H1 (cell line): ENCODE data around the gene GHRHR. TPM values are rescaled to one million over a fixed set of nuclear protein-coding genes. Genes with fewer than 3 reads are reported as not detected.

ENCODE experiments used
- CTCF ChIA-PET: fragments of 300-600 bp; sonication (Branson Sonifier 250); formaldehyde crosslinking; loops from one replicate; lab custom pipeline; 2021; ENCODE audit not compliant: partially characterized antibody; lab: Charles Lee
- POLR2A ChIA-PET: fragments of 300-600 bp; sonication (Branson Sonifier 250); formaldehyde crosslinking; loops from one replicate; lab custom pipeline; 2021; ENCODE audit warnings: inconsistent platforms; ENCODE audit not compliant: partially characterized antibody; lab: Charles Lee
- DNase-seq, 2 experiments: peaks; one replicate each; pipeline versions ENCODE4 v3.0.0 to v3.0.0-alpha.2; 2010 to 2022; ENCODE audit warnings: low spot score in 2 of 2, low read depth in 1 of 2, mixed read lengths in 1 of 2
- FAIRE-seq: peaks from 2 replicates; lab custom pipeline; 2011; peaks lifted over from hg19 to GRCh38; lab: Jason Lieb, UNC
- H2AFZ ChIP-seq: 2 replicates; pipeline ENCODE4 v1.8.1; 2012; ENCODE audit warnings: low read length, inconsistent platforms
- H2AK5ac ChIP-seq: 2 replicates; pipeline ENCODE4 v1.6.1; 2013; ENCODE audit warnings: low read depth, low read length
- H2BK120ac ChIP-seq: replicated peaks from 2 replicates; pipeline ENCODE3; 2013; ENCODE audit warnings: low read depth, low read length, inconsistent platforms
- H2BK12ac ChIP-seq: 2 replicates; pipeline ENCODE4 v1.6.1; 2013; ENCODE audit warnings: low read depth, low read length
- H2BK15ac ChIP-seq: 2 replicates; pipeline ENCODE4 v1.6.1; 2013; ENCODE audit warnings: low read length
- H2BK20ac ChIP-seq: 2 replicates; pipeline ENCODE4 v1.6.1; 2013; ENCODE audit warnings: low read length
- H2BK5ac ChIP-seq: 2 replicates; pipeline ENCODE4 v1.6.1; 2013; ENCODE audit warnings: low read depth, low read length
- H3K14ac ChIP-seq: 2 replicates; pipeline ENCODE4 v1.6.1; 2013; ENCODE audit warnings: inconsistent platforms; ENCODE audit not compliant: insufficient read length
- H3K18ac ChIP-seq: 2 replicates; pipeline ENCODE4 v1.6.1; 2013; ENCODE audit warnings: low read length; ENCODE audit errors: extremely low read depth
- H3K23ac ChIP-seq: 2 replicates; pipeline ENCODE4 v1.6.1; 2013; ENCODE audit warnings: inconsistent platforms; ENCODE audit not compliant: insufficient read length
- H3K23me2 ChIP-seq: 2 replicates; pipeline ENCODE4 v1.6.1; 2013; ENCODE audit warnings: low read depth, low read length
- H3K27ac ChIP-seq: 2 replicates; pipeline ENCODE4 v1.6.1; 2011; ENCODE audit warnings: low read depth, low read length, inconsistent platforms
- H3K27me3 ChIP-seq, 4 experiments: replicated peaks in 1 of 4; 1 replicate in 1 of 4; 2 replicates in 3 of 4; pipeline versions ENCODE4 v1.6.1 to v1.8.1; 2011 to 2013; ENCODE audit warnings: low read length in 3 of 4, mild to moderate bottlenecking in 3 of 4, inconsistent platforms in 2 of 4, mixed read lengths in 2 of 4, moderate library complexity in 1 of 4; ENCODE audit not compliant: control insufficient read depth in 3 of 4, insufficient read depth in 3 of 4; ENCODE audit errors: extremely low read depth in 1 of 4
- H3K36me3 ChIP-seq, 4 experiments: 2 replicates each; pipeline versions ENCODE4 v1.6.1 to v1.8.1; 2011 to 2013; ENCODE audit warnings: mild to moderate bottlenecking in 4 of 4, low read length in 3 of 4, moderate library complexity in 2 of 4, control low read depth in 1 of 4, inconsistent platforms in 1 of 4; ENCODE audit not compliant: insufficient read depth in 4 of 4, control insufficient read depth in 2 of 4
- H3K4ac ChIP-seq: replicated peaks from 2 replicates; pipeline ENCODE3; 2013; ENCODE audit warnings: low read length, low read depth, mixed read lengths, inconsistent platforms; ENCODE audit not compliant: insufficient read length
- H3K4me1 ChIP-seq, 4 experiments: replicated peaks in 1 of 4; 1 replicate in 1 of 4; 2 replicates in 3 of 4; pipeline versions ENCODE4 v1.6.1 to v1.8.1; 2011 to 2013; ENCODE audit warnings: low read length in 3 of 4, inconsistent platforms in 2 of 4, mixed read lengths in 1 of 4; ENCODE audit not compliant: insufficient read depth in 4 of 4, control insufficient read depth in 3 of 4
- H3K4me2 ChIP-seq, 2 experiments: 2 replicates each; pipeline versions ENCODE4 v1.6.1 to v1.8.1; 2011 to 2013; ENCODE audit warnings: low read depth in 2 of 2, low read length in 2 of 2, control low read depth in 1 of 2, inconsistent platforms in 1 of 2, mild to moderate bottlenecking in 1 of 2; ENCODE audit not compliant: insufficient read depth in 1 of 2
- H3K4me3 ChIP-seq, 4 experiments: fragments of 200-600, 300-600 bp in 1 of 4; sonication (generic), shearing (Covaris generic), sonication (Bioruptor Twin) in 1 of 4; 2 replicates each; pipeline versions ENCODE4 v1.5.1 to v1.8.1; 2011 to 2016; ENCODE audit warnings: low read length in 4 of 4, low read depth in 3 of 4, control low read depth in 2 of 4, inconsistent platforms in 2 of 4, mild to moderate bottlenecking in 2 of 4, mixed read lengths in 1 of 4, moderate library complexity in 1 of 4; ENCODE audit not compliant: insufficient read depth in 2 of 4; ENCODE audit errors: extremely low read depth in 1 of 4
- H3K56ac ChIP-seq: replicated peaks from 2 replicates; pipeline ENCODE3; 2013; ENCODE audit warnings: low read depth, mild to moderate bottlenecking, mixed read lengths, low read length, inconsistent platforms; ENCODE audit not compliant: insufficient read length
- H3K79me1 ChIP-seq: 2 replicates; pipeline ENCODE4 v1.6.1; 2013; ENCODE audit warnings: low read depth, low read length, control low read depth
- H3K79me2 ChIP-seq, 2 experiments: 2 replicates each; pipeline versions ENCODE4 v1.6.1 to v1.8.1; 2012 to 2013; ENCODE audit warnings: low read length in 2 of 2, mild to moderate bottlenecking in 2 of 2, inconsistent platforms in 1 of 2; ENCODE audit not compliant: insufficient read depth in 2 of 2, control insufficient read depth in 1 of 2
- H3K9ac ChIP-seq, 4 experiments: replicated peaks in 1 of 4; 1 replicate in 1 of 4; 2 replicates in 3 of 4; pipeline versions ENCODE4 v1.6.1 to v1.8.1; 2011 to 2013; ENCODE audit warnings: low read depth in 3 of 4, low read length in 3 of 4, control low read depth in 2 of 4, mild to moderate bottlenecking in 2 of 4, moderate library complexity in 2 of 4, inconsistent platforms in 1 of 4; ENCODE audit errors: extremely low read depth in 1 of 4
- H3K9me3 ChIP-seq, 2 experiments: 2 replicates each; pipeline versions ENCODE4 v1.6.1 to v1.8.1; 2012 to 2013; ENCODE audit warnings: mild to moderate bottlenecking in 2 of 2, moderate library complexity in 2 of 2, control low read depth in 1 of 2, inconsistent platforms in 1 of 2, low read depth in 1 of 2, low read length in 1 of 2, mixed read lengths in 1 of 2; ENCODE audit not compliant: insufficient read depth in 2 of 2
- H4K20me1 ChIP-seq, 2 experiments: replicated peaks in 1 of 2; 2 replicates each; pipeline versions ENCODE3 to v1.8.1; 2011 to 2013; ENCODE audit warnings: inconsistent platforms in 2 of 2, low read length in 2 of 2, mild to moderate bottlenecking in 1 of 2; ENCODE audit not compliant: insufficient read depth in 2 of 2, control insufficient read depth in 1 of 2
- H4K5ac ChIP-seq: 2 replicates; pipeline ENCODE4 v1.6.1; 2013; ENCODE audit warnings: low read length, low read depth, mixed read lengths, inconsistent platforms; ENCODE audit not compliant: insufficient read length
- H4K8ac ChIP-seq: 2 replicates; pipeline ENCODE4 v1.8.0; 2013; ENCODE audit warnings: mild to moderate bottlenecking, moderate library complexity, low read length, inconsistent platforms; ENCODE audit not compliant: insufficient read depth; ENCODE audit errors: extremely low read depth
- H4K91ac ChIP-seq: replicated peaks from 2 replicates; pipeline ENCODE3; 2013; ENCODE audit warnings: low read length, mixed read lengths, inconsistent platforms; ENCODE audit not compliant: insufficient read length
- CEBPB ChIP-seq: IDR thresholded peaks from 2 replicates; pipeline ENCODE4 v1.6.1; 2012; ENCODE audit warnings: low read depth, low read length
- ZNF274 ChIP-seq: IDR thresholded peaks from 2 replicates; pipeline ENCODE4 v1.7.0; 2012; ENCODE audit warnings: low read length, borderline replicate concordance; ENCODE audit errors: extremely low read depth
- WGBS, 2 experiments: shearing (Covaris generic) in 1 of 2; methylation state at CpG; one replicate each; pipeline versions ENCODE4 v1.1.6 to v1.1.7; 2013 to 2015; ENCODE audit warnings: low lambda C conversion rate in 2 of 2, mixed read lengths in 2 of 2, inconsistent platforms in 1 of 2, low coverage in 1 of 2, missing lambda C conversion rate in 1 of 2; ENCODE audit not compliant: insufficient replicate concordance in 2 of 2, insufficient coverage in 1 of 2, insufficient read length in 1 of 2; ENCODE audit errors: extremely low coverage in 1 of 2, missing lambda C conversion rate in 1 of 2; 5-methylcytosine and 5-hydroxymethylcytosine counted together
- polyA plus RNA-seq, 7 experiments: library from polyadenylated mRNA; depleted of rRNA in 3 of 7; stranded (reverse) in 5 of 7; unstranded in 2 of 7; fragments of >200 nt in 5 of 7; fragments of 200-250 nt in 2 of 7; gene quantifications; 1 replicate in 5 of 7; 2 replicates in 1 of 7; 4 replicates in 1 of 7; pipeline versions ENCODE4 v1.2.1 to v1.2.3, GENCODE V29; 2011 to 2013; ENCODE audit warnings: missing spikeins in 2 of 7, mixed read lengths in 2 of 7
- total RNA-seq: library from RNA; stranded (reverse); fragmentation: NEBNext Ultra II Directional; extraction: Animal tissue kit (Norgen Biotek cat#: 25700); gene quantifications from 2 replicates; pipeline ENCODE4 v1.2.1, GENCODE V29; 2021

Gene GHRHR
- total and polyA plus RNA-seq, 2 of the 8 experiments (the other 6 are each of a cell fraction or from before 2014, with no cell fraction given), result 0.60 to 6.5 TPM

- no peak overlapping the region for H2AK5ac ChIP-seq
- H2AFZ ChIP-seq, result no peak overlapping the region
- no peak overlapping the region for H3K56ac ChIP-seq
- no peak overlapping the region for H3K4ac ChIP-seq
- H2BK120ac ChIP-seq, result no peak overlapping the region
- H3K9ac ChIP-seq, result no peak overlapping the region
- no peaks in the 10 kb centered on the region for H3K36me3 ChIP-seq
- H4K5ac ChIP-seq, result no peak overlapping the region
- H3K4me2 ChIP-seq, result no peak overlapping the region
- no peak overlapping the region for H2BK5ac ChIP-seq
- no peak overlapping the region for H3K23ac ChIP-seq
- 92% methylated on average over 6 of the region's 6 CpGs; no CpG with 5 or more reads in 1 of the 2 experiments for WGBS, 2 experiments
- H4K20me1 ChIP-seq, result no peaks in the 10 kb centered on the region
- H3K4me1 ChIP-seq, result 0 out of 7 replicates have a peak, but pooled peaks cover 0 to 3% (median 0%) of the 10 kb centered on the region in 4 experiments
- CTCF ChIA-PET, result interaction anchor here (0.7 to 2.9 kb wide), 7 partner anchors 10 to 261 kb away, joined by 3 to 14 read pairs (median 3); no protein-coding TSS in a partner anchor
- no peak overlapping the region for H4K91ac ChIP-seq
- no peak overlapping the region for H2BK12ac ChIP-seq
- POLR2A ChIA-PET, result interaction anchor here (0.7 to 1.5 kb wide), 3 partner anchors 14 to 32 kb away, joined by 3 to 5 read pairs (median 3); no protein-coding TSS in a partner anchor
- H3K14ac ChIP-seq, result no peak overlapping the region
- no peaks in the 10 kb centered on the region for H3K79me1 ChIP-seq
- H3K18ac ChIP-seq, result no peak overlapping the region
- no peak overlapping the region for H3K27ac ChIP-seq
- no peak for DNase-seq
- no peak overlapping the region for H4K8ac ChIP-seq
- no peaks in the 10 kb centered on the region for H3K9me3 ChIP-seq
- H2BK20ac ChIP-seq, result no peak overlapping the region
- no peaks in the 10 kb centered on the region for H3K23me2 ChIP-seq
- no peak overlapping the region for H2BK15ac ChIP-seq
- H3K79me2 ChIP-seq, result no peaks in the 10 kb centered on the region
- no peak for FAIRE-seq
- no peak overlapping the region for H3K4me3 ChIP-seq
- no peaks in the 10 kb centered on the region for H3K27me3 ChIP-seq
- TF ChIP-seq ZNF274, result no peak
- no peak for TF ChIP-seq CEBPB
These were observed 38.5 kb downstream of the GHRHR start for GRCh38 chr7:31002256-31002655.
